Neural cell (in vitro differentiated cells): ENCODE results near the gene CCDC7. TPM values are rescaled to one million over a fixed set of nuclear protein-coding genes. Genes with fewer than 3 reads are reported as not detected.
"Not testable (repeated sequence)": the region's sequence is repeated elsewhere in the genome, so short reads cannot be mapped to it uniquely, and the experiment has no call there.

Experiments
- H2AFZ ChIP-seq: fragments of 200-600, 300-800 bp; sonication (generic), shearing (Covaris generic); 2 replicates; pipeline ENCODE4 v1.6.0; 2014; ENCODE audit warnings: low read depth, mild to moderate bottlenecking, antibody characterized with exemption, low read length, moderate library complexity
- H3F3A ChIP-seq: fragments of 200-600 bp; shearing (Covaris generic); 2 replicates; pipeline ENCODE4 v1.6.1; 2016; ENCODE audit warnings: mild to moderate bottlenecking, moderate library complexity, mixed read lengths, antibody characterized with exemption, low read length; ENCODE audit not compliant: insufficient read depth, poor library complexity, severe bottlenecking
- H3K27ac ChIP-seq: fragments of 200-600, 300-800 bp; sonication (generic), shearing (Covaris generic); 2 replicates; pipeline ENCODE4 v1.5.1; 2014; ENCODE audit warnings: mild to moderate bottlenecking, low read length, moderate library complexity
- H3K27me3 ChIP-seq: fragments of 300-800, 200-600 bp; sonication (generic), shearing (Covaris generic); 2 replicates; pipeline ENCODE4 v1.6.0; 2014; ENCODE audit warnings: mild to moderate bottlenecking, low read depth, low read length, moderate library complexity; ENCODE audit not compliant: insufficient read depth
- H3K36me3 ChIP-seq: fragments of 300-800, 200-600 bp; sonication (generic), shearing (Covaris generic); 2 replicates; pipeline ENCODE4 v1.5.1; 2014; ENCODE audit warnings: mild to moderate bottlenecking, antibody characterized with exemption, low read length, moderate library complexity; ENCODE audit not compliant: insufficient read depth
- H3K4me2 ChIP-seq: fragments of 300-800, 200-600 bp; sonication (generic), shearing (Covaris generic); 2 replicates; pipeline ENCODE4 v1.6.0; 2014; ENCODE audit warnings: mild to moderate bottlenecking, low read length
- H3K4me3 ChIP-seq: fragments of 300-800, 200-600 bp; sonication (generic), shearing (Covaris generic); 2 replicates; pipeline ENCODE4 v1.5.1; 2014; ENCODE audit warnings: mild to moderate bottlenecking, low read length, moderate library complexity
- H3K79me2 ChIP-seq: fragments of 200-600 bp; shearing (Covaris generic); replicated peaks from 2 replicates; pipeline ENCODE4 v1.6.0; 2014; ENCODE audit warnings: mild to moderate bottlenecking, low read length, moderate library complexity; ENCODE audit not compliant: insufficient read depth
- H3K9ac ChIP-seq: fragments of 300-800, 200-600 bp; sonication (generic), shearing (Covaris generic); 2 replicates; pipeline ENCODE4 v1.6.1; 2016; ENCODE audit warnings: mild to moderate bottlenecking, low read length, mixed read lengths
- H3K9me2 ChIP-seq: fragments of 200-600 bp; shearing (Covaris generic); 2 replicates; pipeline ENCODE4 v1.6.1; 2016; ENCODE audit warnings: mild to moderate bottlenecking, low read length, mixed read lengths; ENCODE audit not compliant: insufficient read depth
- H3K9me3 ChIP-seq: fragments of 200-600, 300-800 bp; sonication (generic), shearing (Covaris generic); 2 replicates; pipeline ENCODE4 v1.6.1; 2016; ENCODE audit warnings: mild to moderate bottlenecking, mixed run types, low read length, moderate library complexity, mixed read lengths
- H4K20me1 ChIP-seq: fragments of 200-600 bp; shearing (Covaris generic); 2 replicates; pipeline ENCODE4 v1.6.1; 2016; ENCODE audit warnings: mild to moderate bottlenecking, mixed run types; ENCODE audit not compliant: insufficient read depth
- CTCF ChIP-seq: fragments of 450-650 bp; IDR thresholded peaks from 2 replicates; pipeline ENCODE4 v1.5.1; 2014; ENCODE audit warnings: antibody characterized with exemption, mild to moderate bottlenecking, moderate library complexity; ENCODE audit not compliant: poor library complexity, severe bottlenecking
- EP300 ChIP-seq: fragments of 450-650 bp; conservative IDR thresholded peaks from 2 replicates; pipeline ENCODE4 v1.6.1; 2014; ENCODE audit warnings: antibody characterized with exemption, mild to moderate bottlenecking, moderate library complexity; ENCODE audit not compliant: poor library complexity, severe bottlenecking
- EZH2 ChIP-seq: fragments of 200-600, 300-800 bp; shearing (Covaris generic), sonication (generic); IDR thresholded peaks from 2 replicates; pipeline ENCODE4 v1.6.1; 2014; ENCODE audit warnings: antibody characterized with exemption, low read length, borderline replicate concordance, mild to moderate bottlenecking; ENCODE audit not compliant: insufficient read depth, poor library complexity, severe bottlenecking
- MXI1 ChIP-seq: fragments of 450-650 bp; conservative IDR thresholded peaks from 2 replicates; pipeline ENCODE4 v1.6.1; 2014; ENCODE audit warnings: antibody characterized with exemption, mild to moderate bottlenecking; ENCODE audit not compliant: poor library complexity, severe bottlenecking
- POLR2AphosphoS5 ChIP-seq: IDR thresholded peaks from 2 replicates; pipeline ENCODE4 v1.6.1; 2012
- RAD21 ChIP-seq: fragments of 450-650 bp; conservative IDR thresholded peaks from 2 replicates; pipeline ENCODE4 v1.6.1; 2014; ENCODE audit warnings: antibody characterized with exemption, mild to moderate bottlenecking, moderate library complexity
- REST ChIP-seq: IDR thresholded peaks from 2 replicates; pipeline ENCODE4 v1.6.1; 2012; ENCODE audit warnings: borderline replicate concordance
- SMC3 ChIP-seq: fragments of 450-650 bp; conservative IDR thresholded peaks from 2 replicates; pipeline ENCODE4 v1.6.1; 2014; ENCODE audit warnings: antibody characterized with exemption, mild to moderate bottlenecking, moderate library complexity; ENCODE audit not compliant: poor library complexity
- TAF1 ChIP-seq: IDR thresholded peaks from 2 replicates; pipeline ENCODE4 v1.6.1; 2012; ENCODE audit warnings: low read depth
- polyA plus RNA-seq: library from polyadenylated mRNA; depleted of rRNA; stranded (reverse); fragments of >200 nt; gene quantifications from 2 replicates; pipeline ENCODE4 v1.2.3, GENCODE V29; 2014

CCDC7 gene
- polyA plus RNA-seq, 1 donor from 2014 or later, result 5.1 TPM

DNA sequence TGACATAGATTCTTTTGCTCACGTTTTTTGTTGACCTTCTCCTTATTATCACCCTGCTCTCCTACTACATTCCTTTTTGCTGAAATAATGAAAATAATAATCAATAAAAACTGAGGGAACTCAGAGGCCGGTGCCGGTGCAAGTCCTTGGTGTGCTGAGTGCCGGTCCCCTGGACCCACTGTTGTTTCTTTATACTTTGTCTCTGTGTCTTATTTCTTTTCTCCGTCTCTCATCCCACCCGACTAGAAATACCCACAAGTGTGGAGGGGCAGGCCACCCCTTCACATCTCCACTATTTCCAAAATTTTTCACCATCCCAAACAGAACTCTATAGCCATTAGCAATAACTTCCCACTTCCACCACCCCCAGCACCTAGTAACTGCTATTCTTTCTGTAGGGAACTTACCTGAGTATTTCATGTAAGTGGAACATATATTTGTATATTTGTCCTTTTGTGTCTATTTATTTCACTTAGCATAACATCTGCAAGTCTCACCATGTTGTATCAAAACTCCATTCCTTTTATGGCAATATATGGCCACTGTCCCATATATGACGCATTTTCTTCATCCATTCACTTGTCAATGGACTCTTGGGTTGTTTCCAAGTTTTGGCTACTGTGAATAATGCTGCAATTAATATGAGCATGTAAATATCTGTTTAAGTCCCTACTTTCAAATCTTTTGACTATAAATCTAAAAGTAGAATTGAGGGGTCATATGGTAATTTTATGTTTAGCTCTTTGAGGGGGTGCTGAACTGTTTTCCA is 449.4 kb downstream of the CCDC7 start:
- H3K9ac ChIP-seq, H2AFZ ChIP-seq, H3K4me2 ChIP-seq, H3K36me3 ChIP-seq, H3K79me2 ChIP-seq, H3K4me3 ChIP-seq, H3F3A ChIP-seq, H3K27ac ChIP-seq, H3K9me3 ChIP-seq, H3K9me2 ChIP-seq, H3K27me3 ChIP-seq, H4K20me1 ChIP-seq: not testable (repeated sequence)

DNA sequence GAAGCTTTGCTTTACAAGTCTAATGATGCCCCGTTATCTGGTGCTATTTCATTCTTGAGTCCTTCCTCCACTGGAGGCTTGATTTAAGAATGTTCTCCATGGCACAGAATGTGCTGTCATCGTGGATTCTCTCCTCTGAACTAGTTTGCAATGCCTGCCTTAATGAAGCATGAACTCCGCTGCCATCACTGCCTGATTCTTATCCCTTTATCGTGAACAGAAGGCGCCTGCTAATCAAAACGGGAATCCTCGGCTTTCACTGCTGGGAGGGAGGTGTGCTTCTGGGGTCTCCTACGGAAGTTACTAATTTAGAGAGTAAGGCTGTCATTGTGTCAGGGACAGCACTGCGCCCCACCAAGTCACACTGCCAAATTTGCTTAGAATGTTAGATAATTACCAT is 455.9 kb downstream of the CCDC7 start:
- no peaks in the 10 kb centered on the region for H3K79me2 ChIP-seq
- H4K20me1 ChIP-seq, result no peaks in the 10 kb centered on the region
- no peaks in the 10 kb centered on the region for H3K27me3 ChIP-seq
- H3K9me3 ChIP-seq, result no peaks in the 10 kb centered on the region
- H3K4me2 ChIP-seq, result no peak overlapping the region
- TF ChIP-seq EZH2, result no peak
- no peak for TF ChIP-seq TAF1
- no peak for TF ChIP-seq POLR2AphosphoS5
- no peak for TF ChIP-seq RAD21
- no peak for TF ChIP-seq MXI1
- no peak for TF ChIP-seq REST
- no peak for TF ChIP-seq EP300
- no peak for TF ChIP-seq SMC3
- no peak for TF ChIP-seq CTCF
- peaks cover 3% of the 10 kb centered on the region for H3K36me3 ChIP-seq
- no peak overlapping the region for H3K4me3 ChIP-seq
- no peak overlapping the region for H2AFZ ChIP-seq
- H3F3A ChIP-seq, result no peaks in the 10 kb centered on the region
- no peak overlapping the region for H3K27ac ChIP-seq
- H3K9ac ChIP-seq, result no peak overlapping the region
- H3K9me2 ChIP-seq, result no peaks in the 10 kb centered on the region

DNA sequence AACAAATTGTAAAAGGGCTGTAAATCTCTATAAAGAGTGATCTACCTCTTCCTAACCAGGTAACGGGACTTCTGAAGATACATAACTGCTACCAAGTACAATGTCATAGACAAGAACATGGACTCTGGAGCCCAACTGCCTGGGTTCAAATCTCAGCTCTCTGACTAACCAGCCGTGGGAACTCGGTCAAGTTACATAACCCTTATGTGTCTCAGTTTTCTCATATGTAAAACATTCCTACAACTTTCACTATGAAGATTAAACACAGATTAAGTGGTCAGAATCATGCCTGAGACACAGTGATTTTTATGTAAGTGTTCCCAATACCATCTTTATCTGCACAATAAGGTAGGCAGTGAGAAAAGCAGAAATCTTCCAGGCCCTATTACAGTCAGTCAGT is 459.5 kb downstream of the CCDC7 start:
- Histone ChIP-seq H3K9me2 (no peaks in the 10 kb centered on the region), H3K9ac (no peak overlapping the region), H3K9me3 (no peaks in the 10 kb centered on the region), H4K20me1 (no peaks in the 10 kb centered on the region), H3K79me2 (no peaks in the 10 kb centered on the region), H3K4me2 (no peak overlapping the region), H3K36me3 (peaks cover 3% of the 10 kb centered on the region), H3K27ac (no peak overlapping the region), H3K27me3 (no peaks in the 10 kb centered on the region), H3F3A (no peaks in the 10 kb centered on the region), H2AFZ (no peak overlapping the region), H3K4me3 (no peak overlapping the region)
- TF ChIP-seq POLR2AphosphoS5, result no peak
- TF ChIP-seq CTCF, result no peak
- no peak for TF ChIP-seq EP300
- no peak for TF ChIP-seq SMC3
- TF ChIP-seq RAD21, result no peak
- TF ChIP-seq REST, result no peak
- no peak for TF ChIP-seq TAF1
- no peak for TF ChIP-seq MXI1
- no peak for TF ChIP-seq EZH2
